CD14-positive monocyte (primary cell): Measurements from ENCODE around the gene MLXIP. TPM values are rescaled to one million over a fixed set of nuclear protein-coding genes. Genes with fewer than 3 reads are reported as not detected.
A peak's percentile ranks its signal among the peaks of the same experiment; 100 is the strongest.
"Not testable (repeated sequence)": the region's sequence is repeated elsewhere in the genome, so short reads cannot be mapped to it uniquely, and the experiment has no call there.

ENCODE experiments used
- DNase-seq, 3 donors: peaks; one replicate each; pipeline ENCODE4 v3.0.0-alpha.2; 2011 to 2022
- H2AFZ ChIP-seq: 2 replicates; pipeline ENCODE4 v1.6.0; 2012; ENCODE audit warnings: mild to moderate bottlenecking, low read depth, low read length, inconsistent platforms; ENCODE audit not compliant: insufficient read depth, poor library complexity, severe bottlenecking
- H3K27ac ChIP-seq, 2 donors: 1 replicate in 1 of 2; 2 replicates in 1 of 2; pipeline ENCODE4 v1.5.1; 2012 to 2013; ENCODE audit warnings: low read length in 2 of 2, control low read depth in 1 of 2, inconsistent platforms in 1 of 2, low read depth in 1 of 2, mild to moderate bottlenecking in 1 of 2
- H3K27me3 ChIP-seq, 2 donors: one replicate each; pipeline versions ENCODE4 v1.6.0 to v1.6.1; 2011 to 2013; ENCODE audit warnings: low read length in 2 of 2; ENCODE audit not compliant: control insufficient read depth in 2 of 2, insufficient read depth in 2 of 2
- H3K36me3 ChIP-seq, 2 donors: replicated peaks in 1 of 2; 1 replicate in 1 of 2; 2 replicates in 1 of 2; pipeline versions ENCODE4 v1.5.1 to v1.6.1; 2012 to 2013; ENCODE audit warnings: low read length in 2 of 2, control low read depth in 1 of 2, inconsistent platforms in 1 of 2, mild to moderate bottlenecking in 1 of 2; ENCODE audit not compliant: insufficient read depth in 2 of 2, control insufficient read depth in 1 of 2
- H3K4me1 ChIP-seq, 2 donors: 1 replicate in 1 of 2; 2 replicates in 1 of 2; pipeline versions ENCODE4 v1.5.1 to v1.6.1; 2012 to 2013; ENCODE audit warnings: low read length in 2 of 2, control low read depth in 1 of 2, inconsistent platforms in 1 of 2, mild to moderate bottlenecking in 1 of 2, moderate library complexity in 1 of 2; ENCODE audit not compliant: insufficient read depth in 2 of 2, control insufficient read depth in 1 of 2
- H3K4me2 ChIP-seq: replicated peaks from 2 replicates; pipeline ENCODE3; 2012; ENCODE audit warnings: low read length, moderate library complexity, mild to moderate bottlenecking; ENCODE audit not compliant: poor library complexity, severe bottlenecking; ENCODE audit errors: extremely low read depth
- H3K4me3 ChIP-seq, 3 experiments: fragments of 200-600 bp in 1 of 3; sonication (generic) in 1 of 3; replicated peaks in 1 of 3; 1 replicate in 2 of 3; 2 replicates in 1 of 3; pipeline ENCODE4 v1.5.1; 2011 to 2013; ENCODE audit warnings: low read length in 3 of 3, mild to moderate bottlenecking in 3 of 3, control low read depth in 2 of 3, low read depth in 2 of 3, inconsistent platforms in 1 of 3, moderate library complexity in 1 of 3
- H3K79me2 ChIP-seq: 2 replicates; pipeline ENCODE4 v1.6.0; 2012; ENCODE audit warnings: mild to moderate bottlenecking, control low read depth, inconsistent platforms, low read length, moderate library complexity; ENCODE audit not compliant: insufficient read depth
- H3K9ac ChIP-seq: 2 replicates; pipeline ENCODE4 v1.6.0; 2017; ENCODE audit warnings: low read length, mild to moderate bottlenecking; ENCODE audit not compliant: insufficient read depth, poor library complexity, severe bottlenecking
- H3K9me3 ChIP-seq, 2 donors: replicated peaks in 1 of 2; 1 replicate in 1 of 2; 2 replicates in 1 of 2; pipeline versions ENCODE4 v1.5.1 to v1.6.1; 2012 to 2013; ENCODE audit warnings: low read length in 2 of 2, control low read depth in 1 of 2; ENCODE audit not compliant: control insufficient read depth in 1 of 2, insufficient read depth in 1 of 2
- H4K20me1 ChIP-seq: 2 replicates; pipeline ENCODE4 v1.6.0; 2012; ENCODE audit warnings: mild to moderate bottlenecking, low read length, control low read depth, moderate library complexity; ENCODE audit not compliant: insufficient read depth
- H3K27ac Mint-ChIP-seq, 7 donors: one replicate each; pipeline ENCODE4 v1.8.0; 2020; ENCODE audit warnings: mild to moderate bottlenecking in 7 of 7, mixed read lengths in 7 of 7, moderate library complexity in 6 of 7, inconsistent platforms in 2 of 7
- H3K27me3 Mint-ChIP-seq, 3 donors: one replicate each; pipeline ENCODE4 v1.8.0; 2021 to 2022; ENCODE audit warnings: low read depth in 3 of 3, mild to moderate bottlenecking in 3 of 3, mixed read lengths in 3 of 3, moderate library complexity in 3 of 3, inconsistent platforms in 1 of 3
- H3K36me3 Mint-ChIP-seq, 2 donors: one replicate each; pipeline ENCODE4 v1.8.0; 2020; ENCODE audit warnings: mixed read lengths in 2 of 2, inconsistent platforms in 1 of 2, mild to moderate bottlenecking in 1 of 2
- H3K4me1 Mint-ChIP-seq: one replicate; pipeline ENCODE4 v1.8.0; 2020; ENCODE audit warnings: mild to moderate bottlenecking, mixed read lengths
- H3K4me3 Mint-ChIP-seq, 2 donors: one replicate each; pipeline ENCODE4 v1.8.0; 2020; ENCODE audit warnings: mild to moderate bottlenecking in 2 of 2, mixed read lengths in 2 of 2, moderate library complexity in 1 of 2
- H3K9me3 Mint-ChIP-seq, 7 donors: one replicate each; pipeline ENCODE4 v1.8.0; 2020 to 2022; ENCODE audit warnings: mixed read lengths in 7 of 7, mild to moderate bottlenecking in 6 of 7, moderate library complexity in 6 of 7, inconsistent platforms in 2 of 7
- CTCF ChIP-seq: fragments of 200-600 bp; IDR thresholded peaks from one replicate; pipeline ENCODE4 v1.8.0; 2022; ENCODE audit warnings: antibody characterized with exemption, mild to moderate bottlenecking
- WGBS: methylation state at CpG from one replicate; pipeline ENCODE4 v1.1.5; 2013; ENCODE audit warnings: missing lambda C conversion rate; ENCODE audit not compliant: insufficient coverage; 5-methylcytosine and 5-hydroxymethylcytosine counted together
- intact Hi-C, 2 donors: fragments of 100-400 bp; cut with micrococcal nuclease; formaldehyde crosslinking; loops; one replicate each; pipeline versions ENCODE4 v1.15.0 to v1.15.1; 2023
- polyA plus RNA-seq, 3 donors: library from polyadenylated mRNA; depleted of rRNA in 1 of 3; unstranded in 2 of 3; stranded (reverse) in 1 of 3; fragments of 300-500 nt in 2 of 3; fragments of >200 nt in 1 of 3; fragmentation: Illumina TruSeq in 2 of 3; gene quantifications; 1 replicate in 2 of 3; 2 replicates in 1 of 3; pipeline ENCODE4 v1.2.3, GENCODE V29; 2012 to 2021

The MLXIP gene
- polyA plus RNA-seq, 3 donors, result 4.5 to 44.8 (median 4.6) TPM

GRCh38 chr12:122052285-122052684 lies 26.3 kb upstream of the MLXIP start:
- no peak for TF ChIP-seq CTCF
- peak overlapping the region in 2 of 7 donors; percentile 10 to 70 for H3K27ac Mint-ChIP-seq

GRCh38 chr12:122054842-122055520 lies 23.6 kb upstream of the MLXIP start:
- intact Hi-C loops, result loop anchor here (1.0 to 2.0 kb wide), 2 partner anchors 68 kb away; no protein-coding TSS in a partner anchor
- TF ChIP-seq CTCF, result no peak

More at GRCh38 chr12:122052285-122052684, 26.3 kb upstream of the MLXIP start:
- Histone ChIP-seq H3K36me3 (no peaks in the 10 kb centered on the region), H3K4me1 (peaks cover 9 to 12% of the 10 kb centered on the region in 2 donors), H3K9me3 (no peaks in the 10 kb centered on the region), H3K4me2 (no peak overlapping the region), H3K27me3 (no peaks in the 10 kb centered on the region), H3K4me3 (no peak overlapping the region), H3K27ac (no peak overlapping the region), H3K9ac (no peak overlapping the region), H3K79me2 (no peaks in the 10 kb centered on the region), H2AFZ (no peak overlapping the region), H4K20me1 (no peaks in the 10 kb centered on the region)
- Mint-ChIP-seq H3K36me3 (peaks cover 0 to 20% of the 10 kb centered on the region in 2 donors), H3K4me1 (peaks cover 12% of the 10 kb centered on the region), H3K4me3 (no peak overlapping the region), H3K27me3 (no peaks in the 10 kb centered on the region), H3K9me3 (peaks cover 0 to 1% (median 0%) of the 10 kb centered on the region in 7 donors)
- no peak for DNase-seq
- intact Hi-C loops, result no loop called here
- WGBS, result 23% methylated on average over 1 of the region's 2 CpGs

GRCh38 chr12:122056406-122056805 lies 22.1 kb upstream of the MLXIP start:
- H3K9me3 Mint-ChIP-seq, H3K27ac ChIP-seq, H3K27ac Mint-ChIP-seq, H3K79me2 ChIP-seq, H3K9me3 ChIP-seq, H3K4me1 Mint-ChIP-seq, DNase-seq, H3K4me2 ChIP-seq, H3K4me1 ChIP-seq, H3K4me3 Mint-ChIP-seq, H3K9ac ChIP-seq, H2AFZ ChIP-seq, H3K27me3 ChIP-seq, H3K4me3 ChIP-seq, intact Hi-C loops, H3K27me3 Mint-ChIP-seq, H4K20me1 ChIP-seq, H3K36me3 ChIP-seq: not testable (repeated sequence)
- 100% methylated on average over 1 of the region's 7 CpGs for WGBS
- H3K36me3 Mint-ChIP-seq, result peaks cover 0 to 46% of the 10 kb centered on the region in 2 donors

More at GRCh38 chr12:122054842-122055520, 23.6 kb upstream of the MLXIP start:
- peaks cover 0 to 37% of the 10 kb centered on the region in 2 donors for H3K36me3 Mint-ChIP-seq
- no peak overlapping the region for H3K27ac Mint-ChIP-seq
- no peak overlapping the region for H3K9ac ChIP-seq
- 96% methylated on average over 26 of the region's 27 CpGs for WGBS
- no peak overlapping the region for H3K4me3 ChIP-seq
- DNase-seq, result no peak
- no peaks in the 10 kb centered on the region for H3K36me3 ChIP-seq
- peaks cover 0 to 2% (median 0%) of the 10 kb centered on the region in 3 donors for H3K27me3 Mint-ChIP-seq
- H3K27ac ChIP-seq, result no peak overlapping the region
- no peak overlapping the region for H3K4me2 ChIP-seq
- no peaks in the 10 kb centered on the region for H3K27me3 ChIP-seq
- H3K9me3 ChIP-seq, result no peaks in the 10 kb centered on the region
- no peaks in the 10 kb centered on the region for H3K79me2 ChIP-seq
- peaks cover 7% of the 10 kb centered on the region for H3K4me1 Mint-ChIP-seq
- H4K20me1 ChIP-seq, result no peaks in the 10 kb centered on the region
- no peak overlapping the region for H3K4me3 Mint-ChIP-seq
- H3K4me1 ChIP-seq, result peaks cover 2 to 6% of the 10 kb centered on the region in 2 donors
- H2AFZ ChIP-seq, result no peak overlapping the region
- peaks cover 0 to 1% (median 0%) of the 10 kb centered on the region in 7 donors for H3K9me3 Mint-ChIP-seq
